Measurements from ENCODE around the gene UMAD1.

Gene UMAD1

DNA sequence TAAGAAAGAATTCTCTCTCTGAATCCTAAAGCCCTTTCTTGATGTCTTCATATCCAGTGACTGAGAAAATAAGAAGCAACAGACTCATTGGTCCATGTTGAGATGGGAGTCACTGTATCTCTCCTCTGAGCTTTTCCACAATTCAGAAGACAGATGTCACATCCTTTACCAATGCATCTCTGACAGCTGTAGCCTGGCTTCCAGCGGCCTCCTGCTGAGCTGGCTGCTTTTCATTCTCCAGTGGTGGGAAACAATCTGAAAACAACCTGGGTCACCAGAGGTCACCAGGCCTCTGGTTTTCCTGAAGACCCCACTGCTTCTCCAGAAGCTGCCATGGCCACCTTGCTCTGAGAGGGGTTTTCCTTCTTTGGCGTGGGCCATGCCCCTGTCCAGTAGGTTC lies 96.1 kb downstream of the UMAD1 start:
- no peak for DNase-seq

GRCh38 chr7:7737674-7738073 lies 97.1 kb downstream of the UMAD1 start:
- no peak for DNase-seq

- DNase-seq = no peak
These were observed 97.6 kb downstream of the UMAD1 start for GRCh38 chr7:7738177-7738576.

GRCh38 chr7:7738622-7739021 lies 98.1 kb downstream of the UMAD1 start:
- DNase-seq = no peak

- no peak for DNase-seq
These were observed 98.9 kb downstream of the UMAD1 start for GRCh38 chr7:7739204-7740036.

GRCh38 chr7:7740037-7740355 lies 99.4 kb downstream of the UMAD1 start:
- no peak for DNase-seq

DNA sequence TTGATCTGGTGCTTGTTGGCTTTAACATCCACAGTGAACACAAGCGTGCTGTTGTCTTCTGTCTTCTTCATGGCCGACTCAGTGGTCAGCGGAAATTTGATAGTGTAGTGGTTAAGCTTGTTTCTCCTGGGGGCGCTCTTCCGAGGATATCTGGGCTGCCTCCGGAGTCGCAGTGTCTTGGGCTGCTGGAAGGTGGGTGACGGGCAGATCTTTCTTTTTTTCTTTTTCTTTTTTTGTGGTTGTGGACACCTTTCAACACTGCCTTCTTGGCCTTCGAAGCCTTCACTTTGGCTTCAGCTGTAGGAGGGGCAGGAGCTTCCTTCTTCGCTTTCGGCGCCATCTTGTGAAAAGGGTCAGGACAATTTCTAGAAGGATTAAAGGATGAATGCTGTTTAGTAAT lies 101.7 kb downstream of the UMAD1 start:
- DNase-seq = no peak

- DNase-seq = no peak
These were observed 104.7 kb downstream of the UMAD1 start for GRCh38 chr7:7745258-7745657.

GRCh38 chr7:7745966-7746365 lies 105.4 kb downstream of the UMAD1 start:
- no peak for DNase-seq

GRCh38 chr7:7746458-7746857 lies 105.9 kb downstream of the UMAD1 start:
- no peak for DNase-seq

DNA sequence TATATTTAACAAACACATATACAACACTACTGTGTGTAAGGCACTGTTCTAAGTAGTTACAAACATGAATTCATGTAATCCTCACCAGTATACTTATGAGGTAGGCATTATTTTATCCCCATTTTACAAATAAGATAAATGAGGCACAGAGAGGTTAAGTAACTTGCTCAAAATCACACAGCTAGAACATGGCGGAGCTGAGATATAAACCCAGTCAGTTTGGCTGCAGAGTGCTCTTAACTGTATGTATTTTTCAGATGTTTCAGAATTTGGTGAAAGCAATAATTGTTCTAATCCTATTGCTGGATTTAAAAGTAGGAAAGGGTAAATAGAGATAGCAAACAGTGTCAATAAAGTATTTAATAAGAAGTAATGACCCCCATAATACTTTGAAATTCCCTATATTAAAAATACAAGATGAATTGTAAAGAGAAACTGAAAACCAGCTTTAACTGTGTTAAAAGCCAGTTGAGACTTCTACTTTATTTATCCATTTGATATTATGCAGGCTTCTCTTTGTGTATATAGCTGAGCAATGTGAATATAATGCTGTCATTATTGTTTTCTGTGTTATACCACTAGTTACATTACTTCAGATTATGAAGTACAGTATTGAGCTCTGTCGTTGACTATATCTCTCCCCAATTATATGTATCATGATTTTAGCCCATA lies 110.2 kb downstream of the UMAD1 start:
- no peak for DNase-seq

DNA sequence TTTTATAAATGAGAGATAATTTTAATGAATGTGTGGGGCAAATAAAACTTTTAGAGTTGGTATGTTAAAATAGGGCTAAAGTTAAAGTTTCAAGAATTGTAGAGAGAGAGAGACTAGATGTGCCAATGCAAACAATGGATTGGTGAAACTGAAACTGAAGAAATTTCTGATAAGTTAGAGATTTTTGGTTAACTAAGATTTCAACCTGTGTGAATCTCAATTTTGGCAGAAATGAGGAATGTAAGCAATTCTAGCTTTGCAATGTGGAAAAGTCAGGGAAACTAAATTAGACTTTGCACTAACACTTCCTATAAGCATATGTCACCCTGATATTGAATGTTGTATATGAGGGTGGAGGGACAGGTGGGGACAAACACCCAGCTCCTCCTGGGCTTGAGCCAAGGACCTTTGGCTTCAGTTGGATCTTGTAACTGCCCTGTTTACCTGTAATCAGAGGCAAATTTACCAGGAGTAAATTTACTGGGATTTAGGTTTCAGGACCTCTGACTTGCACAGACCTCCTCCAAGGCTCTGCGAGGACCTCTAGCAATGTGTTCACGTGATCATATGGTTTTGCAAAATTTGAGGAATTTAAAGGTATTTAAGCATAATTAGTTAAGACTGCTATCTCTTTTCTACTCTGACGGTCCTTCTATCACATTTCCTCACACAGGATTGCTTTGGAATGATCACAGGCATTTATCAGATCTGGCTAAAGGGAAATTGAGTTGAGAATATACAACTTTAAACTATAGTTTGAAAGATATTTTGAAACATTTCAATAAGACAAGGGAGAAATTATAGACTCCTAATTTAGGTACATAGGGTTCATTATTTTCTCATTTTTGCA lies 110.9 kb downstream of the UMAD1 start:
- DNase-seq = no peak

GRCh38 chr7:7756577-7756976 lies 116.0 kb downstream of the UMAD1 start:
- DNase-seq = no peak

GRCh38 chr7:7757576-7757975 lies 117.0 kb downstream of the UMAD1 start:
- no peak for DNase-seq

DNA sequence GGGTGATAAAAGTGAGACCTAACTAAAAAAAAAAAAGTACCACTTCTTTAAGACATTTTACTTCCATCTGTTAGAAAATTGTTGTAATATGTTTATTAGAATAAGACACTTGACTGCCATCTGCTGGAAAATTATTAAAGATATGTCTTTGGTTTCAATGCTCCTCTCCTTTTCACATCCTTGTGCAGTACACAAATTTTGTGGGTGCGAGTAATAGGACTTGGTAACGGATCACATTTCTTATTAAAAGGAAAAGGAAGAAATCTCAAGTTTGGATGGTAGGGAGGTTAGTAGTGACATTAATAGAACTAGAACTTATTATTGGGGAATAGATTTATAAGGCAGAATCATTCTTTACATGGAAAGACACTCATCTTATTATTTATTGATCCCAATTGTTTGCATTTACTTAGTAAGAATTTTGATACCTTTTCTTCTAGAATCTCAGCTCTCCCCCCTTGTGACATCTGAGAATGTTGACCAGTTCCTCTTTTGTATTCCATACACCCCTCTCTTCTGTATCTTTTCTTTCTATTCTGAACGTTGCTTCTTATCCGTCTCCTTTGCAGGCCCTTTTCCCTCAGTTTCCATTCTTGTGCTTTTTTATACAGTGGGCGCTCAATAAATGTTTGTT lies 120.9 kb downstream of the UMAD1 start:
- no peak for DNase-seq

- DNase-seq = no peak
These were observed 121.6 kb downstream of the UMAD1 start for GRCh38 chr7:7761974-7762779.

DNA sequence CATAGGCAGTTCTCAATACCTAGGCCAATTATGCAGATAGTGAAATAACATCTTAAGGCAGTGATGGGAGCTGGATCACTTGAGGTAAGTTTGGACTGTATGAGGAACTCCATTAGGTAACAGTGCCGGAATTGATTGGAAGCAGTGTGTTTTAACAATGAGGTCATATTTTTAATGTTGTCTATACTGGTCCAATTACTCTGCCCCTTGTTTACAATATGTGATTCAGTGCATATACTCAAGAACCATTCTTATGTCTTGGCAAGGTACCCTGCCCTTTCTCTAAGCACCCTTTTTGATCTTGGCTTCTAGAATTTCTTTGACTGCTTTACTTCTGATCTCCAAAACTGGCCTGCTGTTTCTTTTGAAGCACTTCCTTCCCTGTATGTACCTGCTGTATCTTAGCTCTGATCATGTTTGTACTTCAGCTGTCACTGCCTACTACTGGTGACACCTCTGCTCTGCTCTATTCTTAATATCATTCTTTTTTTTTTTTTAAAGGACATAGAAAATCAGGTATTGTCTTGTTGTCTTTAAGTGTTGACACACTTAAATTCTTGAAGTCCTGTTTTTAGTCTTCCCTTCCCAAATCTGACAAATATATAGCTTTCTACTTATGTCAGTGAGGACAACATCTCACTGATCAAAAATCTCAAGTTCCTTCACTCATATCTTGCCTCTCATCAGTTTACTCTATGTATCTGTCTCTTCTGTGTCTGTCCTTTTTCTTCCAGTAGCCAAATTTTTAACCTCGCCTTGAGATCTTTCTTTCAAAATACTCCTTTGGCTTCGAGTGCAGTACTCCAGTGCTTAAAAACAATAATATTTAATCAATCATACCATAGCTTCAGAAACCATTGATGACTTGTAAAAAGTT lies 124.2 kb downstream of the UMAD1 start:
- DNase-seq = no peak

DNA sequence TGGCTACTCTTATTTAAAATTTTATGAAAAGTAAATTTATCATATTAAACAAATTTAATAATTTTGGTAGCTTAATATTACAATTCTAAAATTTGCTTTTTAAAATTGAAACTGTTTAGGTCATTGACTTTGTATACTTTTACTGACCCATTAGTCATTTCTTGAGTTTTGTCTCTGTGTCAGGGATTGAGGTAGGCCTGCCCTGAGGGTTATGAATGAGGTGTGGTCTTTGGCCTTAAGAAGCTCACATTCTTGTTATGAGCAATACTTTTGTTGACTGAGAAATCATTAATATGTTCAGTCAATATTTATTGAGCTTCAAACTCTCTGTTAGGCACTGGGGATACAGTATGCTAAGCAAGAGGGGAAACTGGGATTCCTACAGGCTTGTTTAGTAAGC lies 124.9 kb downstream of the UMAD1 start:
- no peak for DNase-seq

- no peak for DNase-seq
These were observed 126.1 kb downstream of the UMAD1 start for GRCh38 chr7:7766671-7767070.

GRCh38 chr7:7768977-7769709 lies 128.6 kb downstream of the UMAD1 start:
- no peak for DNase-seq

Measured in activated CD4-positive, alpha-beta T cell treated with anti-CD3 and anti-CD28 coated beads, Interleukin-2, amount 50 U/mL, for 4 hours (primary cell).